Liver (tissue), 9 donors: ENCODE measurements around the gene NXPH3. TPM values are rescaled to one million over a fixed set of nuclear protein-coding genes. Genes with fewer than 3 reads are reported as not detected.

ENCODE experiments used
- DNase-seq: peaks from one replicate; pipeline ENCODE4 v3.0.0-alpha.2; 2017; ENCODE audit warnings: low spot score
- H3K27ac ChIP-seq, 2 donors: one replicate each; pipeline ENCODE4 v1.7.0; 2013; ENCODE audit warnings: inconsistent platforms in 2 of 2, low read length in 2 of 2, control low read depth in 1 of 2, low read depth in 1 of 2, mild to moderate bottlenecking in 1 of 2
- H3K27me3 ChIP-seq, 4 donors: one replicate each; pipeline versions ENCODE4 v1.6.1 to v1.7.0; 2013; ENCODE audit warnings: low read length in 3 of 4, inconsistent platforms in 1 of 4, mild to moderate bottlenecking in 1 of 4, moderate library complexity in 1 of 4; ENCODE audit not compliant: control insufficient read depth in 4 of 4, insufficient read depth in 4 of 4
- H3K36me3 ChIP-seq, 4 donors: one replicate each; pipeline versions ENCODE4 v1.6.1 to v1.7.0; 2013; ENCODE audit warnings: low read length in 3 of 4, mild to moderate bottlenecking in 3 of 4, low read depth in 1 of 4, moderate library complexity in 1 of 4; ENCODE audit not compliant: control insufficient read depth in 4 of 4, insufficient read depth in 3 of 4
- H3K4me1 ChIP-seq, 4 donors: one replicate each; pipeline versions ENCODE4 v1.6.1 to v1.7.0; 2013; ENCODE audit warnings: low read length in 3 of 4, mild to moderate bottlenecking in 3 of 4, moderate library complexity in 1 of 4; ENCODE audit not compliant: control insufficient read depth in 4 of 4, insufficient read depth in 4 of 4
- H3K4me3 ChIP-seq, 3 donors: one replicate each; pipeline versions ENCODE4 v1.6.1 to v1.7.0; 2013; ENCODE audit warnings: low read length in 3 of 3, control low read depth in 1 of 3, low read depth in 1 of 3, mild to moderate bottlenecking in 1 of 3
- H3K9ac ChIP-seq, 2 donors: one replicate each; pipeline ENCODE4 v1.7.0; 2013; ENCODE audit warnings: low read length in 2 of 2, mild to moderate bottlenecking in 2 of 2, moderate library complexity in 2 of 2, control low read depth in 1 of 2, low read depth in 1 of 2
- H3K9me3 ChIP-seq, 4 donors: one replicate each; pipeline versions ENCODE4 v1.6.1 to v1.7.0; 2013; ENCODE audit warnings: low read length in 3 of 4; ENCODE audit not compliant: control insufficient read depth in 4 of 4
- ATF3 ChIP-seq: IDR thresholded peaks from 2 replicates; pipeline ENCODE4 v1.6.1; 2016; ENCODE audit warnings: antibody characterized with exemption
- EGR1 ChIP-seq, 2 donors: IDR thresholded peaks; 2 replicates each; pipeline ENCODE4 v1.6.1; 2016 to 2018; ENCODE audit warnings: antibody characterized with exemption in 2 of 2, low read depth in 2 of 2
- FOXA1 ChIP-seq: IDR thresholded peaks from 2 replicates; pipeline ENCODE4 v1.6.1; 2016; ENCODE audit warnings: antibody characterized with exemption
- FOXA2 ChIP-seq: IDR thresholded peaks from 2 replicates; pipeline ENCODE4 v1.6.1; 2016; ENCODE audit warnings: antibody characterized with exemption
- GABPA ChIP-seq, 2 donors: IDR thresholded peaks in 1 of 2; conservative IDR thresholded peaks in 1 of 2; 2 replicates each; pipeline ENCODE4 v1.6.1; 2016; ENCODE audit warnings: antibody characterized with exemption in 2 of 2, mild to moderate bottlenecking in 1 of 2, moderate library complexity in 1 of 2
- HNF4A ChIP-seq, 2 donors: conservative IDR thresholded peaks; 2 replicates each; pipeline ENCODE4 v1.6.1; 2016; ENCODE audit warnings: antibody characterized with exemption in 2 of 2, mild to moderate bottlenecking in 2 of 2
- HNF4G ChIP-seq: IDR thresholded peaks from 2 replicates; pipeline ENCODE4 v1.6.1; 2016; ENCODE audit warnings: antibody characterized with exemption
- JUND ChIP-seq, 2 donors: IDR thresholded peaks; 2 replicates each; pipeline ENCODE4 v1.6.1; 2016; ENCODE audit warnings: antibody characterized with exemption in 2 of 2
- NR2F2 ChIP-seq: IDR thresholded peaks from 2 replicates; pipeline ENCODE4 v1.6.1; 2016; ENCODE audit warnings: antibody characterized with exemption
- RAD21 ChIP-seq, 2 donors: IDR thresholded peaks; 2 replicates each; pipeline ENCODE4 v1.6.1; 2016; ENCODE audit warnings: antibody characterized with exemption in 2 of 2, mild to moderate bottlenecking in 2 of 2
- RXRA ChIP-seq, 2 donors: IDR thresholded peaks; 2 replicates each; pipeline ENCODE4 v1.6.1; 2017 to 2018; ENCODE audit warnings: antibody characterized with exemption in 2 of 2, mild to moderate bottlenecking in 1 of 2
- SP1 ChIP-seq: IDR thresholded peaks from 2 replicates; pipeline ENCODE4 v1.6.1; 2018; ENCODE audit warnings: antibody characterized with exemption, mild to moderate bottlenecking
- TAF1 ChIP-seq: conservative IDR thresholded peaks from 2 replicates; pipeline ENCODE4 v1.6.1; 2016; ENCODE audit warnings: antibody characterized with exemption, mild to moderate bottlenecking
- YY1 ChIP-seq: IDR thresholded peaks from 2 replicates; pipeline ENCODE4 v1.6.1; 2016; ENCODE audit warnings: antibody characterized with exemption, mild to moderate bottlenecking
- ZBTB33 ChIP-seq: IDR thresholded peaks from 2 replicates; pipeline ENCODE4 v1.6.1; 2016; ENCODE audit warnings: antibody characterized with exemption
- WGBS: extraction: QIAGEN DNeasy Blood & Tissue Kit; methylation state at CpG from one replicate; pipeline ENCODE4 v1.1.7; 2013; 5-methylcytosine and 5-hydroxymethylcytosine counted together
- polyA plus RNA-seq, 2 donors: library from polyadenylated mRNA; stranded (reverse) in 1 of 2; unstranded in 1 of 2; fragments of 200-250 nt in 1 of 2; fragments of >200 nt in 1 of 2; fragmentation: Nextera tagmentation in 1 of 2; extraction: Ambion mirVana in 1 of 2; gene quantifications; one replicate each; pipeline versions ENCODE4 v1.2.1 to v1.2.3, GENCODE V29; 2013 to 2015
- total RNA-seq, 2 donors: library from RNA; depleted of rRNA; stranded (reverse); fragments of >200 nt; gene quantifications; one replicate each; pipeline ENCODE4 v1.2.3, GENCODE V29; 2014
- TF ChIP-seq, protein P1 (sequence below): IDR thresholded peaks from 2 replicates; pipeline ENCODE4 v1.6.1; 2016; ENCODE audit warnings: antibody characterized with exemption
- TF ChIP-seq, protein P2 (sequence below): IDR thresholded peaks from 2 replicates; pipeline ENCODE4 v1.6.1; 2016; ENCODE audit warnings: antibody characterized with exemption, mild to moderate bottlenecking
- donor health status: healthy.
- donor health status: healthy.
- donor health status: healthy.
- donor health status: healthy.
- donor health status: healthy.

The NXPH3 gene
- total and polyA plus RNA-seq, 4 donors, result 0.17 to 0.22 TPM; not detected in 2

GRCh38 chr17:49592263-49592662 is 16.6 kb downstream of the NXPH3 start:
- Histone ChIP-seq H3K27me3 (no peaks in the 10 kb centered on the region), H3K9me3 (no peaks in the 10 kb centered on the region), H3K4me3 (no peak overlapping the region), H3K36me3 (peaks cover 4 to 15% (median 9%) of the 10 kb centered on the region in 4 donors), H3K9ac (no peak overlapping the region), H3K27ac (no peak overlapping the region), H3K4me1 (no peaks in the 10 kb centered on the region)
- 96% methylated on average over 3 of the region's 3 CpGs for WGBS
- no peak for DNase-seq
- TF ChIP-seq JUND (IDR thresholded peaks at IDR 0.05) (no peak), ZBTB33 (no peak), SP1 (no peak), GABPA (IDR thresholded peaks at IDR 0.05 in 1 of 2, conservative IDR thresholded peaks at IDR 0.05 in 1 of 2) (no peak), EGR1 (IDR thresholded peaks at IDR 0.05; ENCODE audit: low read depth in 2 of 2) (no peak)
- TF ChIP-seq, protein P1, sequence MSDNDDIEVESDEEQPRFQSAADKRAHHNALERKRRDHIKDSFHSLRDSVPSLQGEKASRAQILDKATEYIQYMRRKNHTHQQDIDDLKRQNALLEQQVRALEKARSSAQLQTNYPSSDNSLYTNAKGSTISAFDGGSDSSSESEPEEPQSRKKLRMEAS, result no peak

GRCh38 chr17:49595328-49595727 is 19.7 kb downstream of the NXPH3 start:
- Histone ChIP-seq H3K9ac (no peak overlapping the region), H3K27me3 (no peaks in the 10 kb centered on the region), H3K27ac (no peak overlapping the region), H3K9me3 (no peaks in the 10 kb centered on the region), H3K36me3 (peaks cover 11 to 38% (median 29%) of the 10 kb centered on the region in 4 donors), H3K4me3 (no peak overlapping the region), H3K4me1 (peaks cover 0 to 4% (median 0%) of the 10 kb centered on the region in 4 donors)
- no peak for DNase-seq
- 98% methylated on average over 4 of the region's 4 CpGs for WGBS
- TF ChIP-seq NR2F2 (no peak), FOXA2 (no peak), RAD21 (IDR thresholded peaks at IDR 0.05) (no peak), ATF3 (no peak), HNF4G (no peak), JUND (IDR thresholded peaks at IDR 0.05) (no peak), SP1 (no peak), YY1 (no peak), ZBTB33 (no peak), RXRA (IDR thresholded peaks at IDR 0.05) (no peak), GABPA (IDR thresholded peaks at IDR 0.05 in 1 of 2, conservative IDR thresholded peaks at IDR 0.05 in 1 of 2) (no peak), TAF1 (no peak), HNF4A (conservative IDR thresholded peaks at IDR 0.05) (no peak), FOXA1 (no peak), EGR1 (IDR thresholded peaks at IDR 0.05; ENCODE audit: low read depth in 2 of 2) (no peak)
- TF ChIP-seq, protein P2, sequence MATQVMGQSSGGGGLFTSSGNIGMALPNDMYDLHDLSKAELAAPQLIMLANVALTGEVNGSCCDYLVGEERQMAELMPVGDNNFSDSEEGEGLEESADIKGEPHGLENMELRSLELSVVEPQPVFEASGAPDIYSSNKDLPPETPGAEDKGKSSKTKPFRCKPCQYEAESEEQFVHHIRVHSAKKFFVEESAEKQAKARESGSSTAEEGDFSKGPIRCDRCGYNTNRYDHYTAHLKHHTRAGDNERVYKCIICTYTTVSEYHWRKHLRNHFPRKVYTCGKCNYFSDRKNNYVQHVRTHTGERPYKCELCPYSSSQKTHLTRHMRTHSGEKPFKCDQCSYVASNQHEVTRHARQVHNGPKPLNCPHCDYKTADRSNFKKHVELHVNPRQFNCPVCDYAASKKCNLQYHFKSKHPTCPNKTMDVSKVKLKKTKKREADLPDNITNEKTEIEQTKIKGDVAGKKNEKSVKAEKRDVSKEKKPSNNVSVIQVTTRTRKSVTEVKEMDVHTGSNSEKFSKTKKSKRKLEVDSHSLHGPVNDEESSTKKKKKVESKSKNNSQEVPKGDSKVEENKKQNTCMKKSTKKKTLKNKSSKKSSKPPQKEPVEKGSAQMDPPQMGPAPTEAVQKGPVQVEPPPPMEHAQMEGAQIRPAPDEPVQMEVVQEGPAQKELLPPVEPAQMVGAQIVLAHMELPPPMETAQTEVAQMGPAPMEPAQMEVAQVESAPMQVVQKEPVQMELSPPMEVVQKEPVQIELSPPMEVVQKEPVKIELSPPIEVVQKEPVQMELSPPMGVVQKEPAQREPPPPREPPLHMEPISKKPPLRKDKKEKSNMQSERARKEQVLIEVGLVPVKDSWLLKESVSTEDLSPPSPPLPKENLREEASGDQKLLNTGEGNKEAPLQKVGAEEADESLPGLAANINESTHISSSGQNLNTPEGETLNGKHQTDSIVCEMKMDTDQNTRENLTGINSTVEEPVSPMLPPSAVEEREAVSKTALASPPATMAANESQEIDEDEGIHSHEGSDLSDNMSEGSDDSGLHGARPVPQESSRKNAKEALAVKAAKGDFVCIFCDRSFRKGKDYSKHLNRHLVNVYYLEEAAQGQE, result no peak
- TF ChIP-seq, protein P1, result no peak
